ENCODE results near the gene NRG3. TPM values are rescaled to one million over a fixed set of nuclear protein-coding genes. Genes with fewer than 3 reads are reported as not detected.

The NRG3 gene
- total RNA-seq, 1 experiment from 2014 or later = 0.08 TPM

GRCh38 chr10:81885491-81885890 is 10.5 kb downstream of the NRG3 start:
- no TSS peak for BruUV-seq (replicated peaks)
- no peaks in the 10 kb centered on the region for H3K4me1 ChIP-seq (ENCODE audit: control insufficient read depth, insufficient read depth, low read length)
- ATAC-seq = no peak
- intact Hi-C loops (cut with micrococcal nuclease; ENCODE audit: unreplicated experiment) = no loop called here
- in situ Hi-C loops (cut with HindIII; ENCODE audit: low pct_unique_long_range_greater_than_20kb, low sequenced_read_pairs) = no loop called here
- no peaks in the 10 kb centered on the region for H3K36me3 ChIP-seq (ENCODE audit: control insufficient read depth, insufficient read depth, low read length)
- no peak overlapping the region for H3K27ac ChIP-seq (ENCODE audit: low read length)
- TF ChIP-seq POLR2AphosphoS5 (IDR thresholded peaks at IDR 0.05; ENCODE audit: low read depth, low read length) (no peak), REST (IDR thresholded peaks at IDR 0.05; ENCODE audit: insufficient read depth in 1 of 2, low read depth in 2 of 2, low read length in 1 of 2) (no peak), SIN3A (IDR thresholded peaks at IDR 0.05; ENCODE audit: borderline replicate concordance, insufficient read depth, low read depth, low read length) (no peak), TCF7L2 (IDR thresholded peaks at IDR 0.05; ENCODE audit: low read depth, low read length) (no peak), CTCF (IDR thresholded peaks at IDR 0.05) (no peak)
- DNase-seq (ENCODE audit: low read depth, low spot score) = no peak
- CTCF ChIA-PET = no interaction called here
- H3K27me3 ChIP-seq (ENCODE audit: control insufficient read depth, insufficient read depth, low read length) = peaks cover 4% of the 10 kb centered on the region
- POLR2A ChIA-PET = no interaction called here
- H3K9me3 ChIP-seq (ENCODE audit: control insufficient read depth, insufficient read depth, low read depth, low read length) = no peaks in the 10 kb centered on the region
- no peak overlapping the region for H3K4me3 ChIP-seq (ENCODE audit: low read depth in 2 of 2, low read length in 2 of 2)

GRCh38 chr10:81886939-81887338 is 11.9 kb downstream of the NRG3 start:
- ChIA-PET CTCF (no interaction called here), POLR2A (interaction anchor here (0.6 kb wide), 1 partner anchor 49 kb away, joined by 7 read pairs; no protein-coding TSS in a partner anchor)
- H3K36me3 ChIP-seq (ENCODE audit: control insufficient read depth, insufficient read depth, low read length) = no peaks in the 10 kb centered on the region
- no peak for ATAC-seq
- in situ Hi-C loops (cut with HindIII; ENCODE audit: low pct_unique_long_range_greater_than_20kb, low sequenced_read_pairs) (no loop called here), intact Hi-C loops (cut with micrococcal nuclease; ENCODE audit: unreplicated experiment) (no loop called here)
- H3K4me3 ChIP-seq (ENCODE audit: low read depth in 2 of 2, low read length in 2 of 2) = no peak overlapping the region
- DNase-seq (ENCODE audit: low read depth, low spot score) = no peak
- H3K27me3 ChIP-seq (ENCODE audit: control insufficient read depth, insufficient read depth, low read length) = no peaks in the 10 kb centered on the region
- TF ChIP-seq CTCF (IDR thresholded peaks at IDR 0.05) (no peak), TCF7L2 (IDR thresholded peaks at IDR 0.05; ENCODE audit: low read depth, low read length) (no peak), POLR2AphosphoS5 (IDR thresholded peaks at IDR 0.05; ENCODE audit: low read depth, low read length) (no peak), REST (IDR thresholded peaks at IDR 0.05; ENCODE audit: insufficient read depth in 1 of 2, low read depth in 2 of 2, low read length in 1 of 2) (no peak), SIN3A (IDR thresholded peaks at IDR 0.05; ENCODE audit: borderline replicate concordance, insufficient read depth, low read depth, low read length) (no peak)
- H3K27ac ChIP-seq (ENCODE audit: low read length) = no peak overlapping the region
- H3K9me3 ChIP-seq (ENCODE audit: control insufficient read depth, insufficient read depth, low read depth, low read length) = no peaks in the 10 kb centered on the region
- no peaks in the 10 kb centered on the region for H3K4me1 ChIP-seq (ENCODE audit: control insufficient read depth, insufficient read depth, low read length)
- BruUV-seq (replicated peaks) = no TSS peak

Data from Panc1 (cell line).